Panc1 (cell line): Measurements from ENCODE around the gene IKZF3. TPM values are rescaled to one million over a fixed set of nuclear protein-coding genes. Genes with fewer than 3 reads are reported as not detected.

ENCODE experiments used
- microRNA-seq: library from miRNA; unstranded; fragments of <30 nt; microRNA quantifications from one replicate; pipeline ENCODE4 v1.1.0, GENCODE V29; 2020; ENCODE audit not compliant: unreplicated experiment
- total RNA-seq: library from RNA; stranded (reverse); gene quantifications from one replicate; pipeline ENCODE4 v1.2.1, GENCODE V29; 2021; ENCODE audit not compliant: unreplicated experiment

Gene IKZF3
- total RNA-seq, 1 experiment from 2014 or later, result 0.59 TPM

Small RNAs within 50 kb of the gene (microRNA-seq; reads per million reads assigned to microRNA genes)
- gene MIR4728, result 2.9 reads per million

Other genes with a start within 250 kb of the IKZF3 start
- gene PPP1R1B, start 237.4 kb downstream of the IKZF3 start, total RNA-seq, result 45.7 TPM
- gene STARD3, start 227.2 kb downstream of the IKZF3 start, total RNA-seq, result 44.8 TPM
- 1.6 TPM for gene TCAP, start 199.0 kb downstream of the IKZF3 start, total RNA-seq
- gene PNMT, start 195.9 kb downstream of the IKZF3 start, total RNA-seq, result 2.4 TPM
- gene PGAP3, start 176.3 kb downstream of the IKZF3 start, total RNA-seq, result 21.8 TPM
- gene ERBB2, start 164.2 kb downstream of the IKZF3 start, total RNA-seq, result 68.6 TPM
- 103 TPM for gene MIEN1, start 133.8 kb downstream of the IKZF3 start, total RNA-seq
- 2.8 TPM for gene GRB7, start 126.4 kb downstream of the IKZF3 start, total RNA-seq
- not detected for gene ZPBP2, start 3.9 kb upstream of the IKZF3 start, total RNA-seq
- 2.9 TPM for gene GSDMB, start 54.3 kb upstream of the IKZF3 start, total RNA-seq
- gene ORMDL3, start 63.3 kb upstream of the IKZF3 start, total RNA-seq, result 55.1 TPM
- gene LRRC3C, start 63.4 kb upstream of the IKZF3 start, total RNA-seq, result not detected
- not detected for gene GSDMA, start 98.7 kb upstream of the IKZF3 start, total RNA-seq
- 175 TPM for gene PSMD3, start 116.5 kb upstream of the IKZF3 start, total RNA-seq
- gene CSF3, start 151.1 kb upstream of the IKZF3 start, total RNA-seq, result not detected
- gene MED24, start 190.1 kb upstream of the IKZF3 start, total RNA-seq, result 93.9 TPM
- 11.7 TPM for gene THRA, start 198.7 kb upstream of the IKZF3 start, total RNA-seq
- 8.8 TPM for gene NR1D1, start 236.3 kb upstream of the IKZF3 start, total RNA-seq